LNCaP clone FGC (cell line): Measurements from ENCODE around the gene BTBD9.

ENCODE experiments used
- DNase-seq: peaks from one replicate; pipeline ENCODE4 v3.0.0-alpha.2; 2011; ENCODE audit warnings: low read depth
- H3K4me3 ChIP-seq: 2 replicates; pipeline ENCODE4 v1.5.1; 2011; ENCODE audit warnings: mild to moderate bottlenecking, low read depth, low read length, control low read depth
- TF ChIP-seq, protein P1 (sequence below): IDR thresholded peaks from 2 replicates; pipeline ENCODE4 v1.5.1; 2012; ENCODE audit warnings: mild to moderate bottlenecking; ENCODE audit not compliant: control insufficient read depth, insufficient read depth; ENCODE audit errors: extremely low read depth

BTBD9 gene

DNA sequence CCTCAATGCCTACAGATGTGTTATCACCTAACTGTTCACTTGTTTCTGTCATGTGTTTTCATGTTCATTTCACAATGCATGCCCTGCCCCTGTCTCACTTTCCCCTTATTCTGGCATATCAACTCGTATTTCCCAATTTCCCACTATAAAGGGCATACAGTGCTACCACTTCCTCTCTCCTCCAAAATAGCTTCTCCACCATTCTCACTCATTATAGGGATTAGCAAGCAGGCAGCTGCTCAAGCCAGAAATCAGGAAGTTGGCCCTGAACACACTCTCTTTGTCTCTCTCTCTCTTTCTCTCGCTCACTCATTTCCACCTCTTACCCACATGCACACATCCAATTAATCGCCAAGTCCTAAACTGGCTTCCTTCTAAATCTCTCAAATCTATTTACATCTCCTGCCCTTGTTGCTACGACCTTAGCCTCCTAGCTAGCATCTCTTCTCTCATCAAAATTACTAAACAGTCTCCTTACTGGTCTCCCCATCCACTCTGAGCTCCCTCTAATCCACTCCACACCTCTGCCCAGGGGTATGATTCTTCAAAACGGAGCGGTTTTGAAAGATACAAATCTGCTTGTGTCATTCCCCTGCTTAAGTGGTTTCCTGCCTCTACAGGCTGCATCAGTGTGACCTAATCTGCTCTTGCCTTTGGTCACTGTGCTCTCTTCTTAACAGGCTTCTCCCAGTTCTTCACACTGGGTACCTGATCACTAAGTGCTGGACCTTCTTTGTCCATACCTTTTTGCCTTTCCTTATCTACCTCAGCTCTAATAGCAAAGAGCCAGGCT lies 196.2 kb downstream of the BTBD9 start:
- no peak overlapping the region for H3K4me3 ChIP-seq
- no peak for DNase-seq
- TF ChIP-seq, protein P1, sequence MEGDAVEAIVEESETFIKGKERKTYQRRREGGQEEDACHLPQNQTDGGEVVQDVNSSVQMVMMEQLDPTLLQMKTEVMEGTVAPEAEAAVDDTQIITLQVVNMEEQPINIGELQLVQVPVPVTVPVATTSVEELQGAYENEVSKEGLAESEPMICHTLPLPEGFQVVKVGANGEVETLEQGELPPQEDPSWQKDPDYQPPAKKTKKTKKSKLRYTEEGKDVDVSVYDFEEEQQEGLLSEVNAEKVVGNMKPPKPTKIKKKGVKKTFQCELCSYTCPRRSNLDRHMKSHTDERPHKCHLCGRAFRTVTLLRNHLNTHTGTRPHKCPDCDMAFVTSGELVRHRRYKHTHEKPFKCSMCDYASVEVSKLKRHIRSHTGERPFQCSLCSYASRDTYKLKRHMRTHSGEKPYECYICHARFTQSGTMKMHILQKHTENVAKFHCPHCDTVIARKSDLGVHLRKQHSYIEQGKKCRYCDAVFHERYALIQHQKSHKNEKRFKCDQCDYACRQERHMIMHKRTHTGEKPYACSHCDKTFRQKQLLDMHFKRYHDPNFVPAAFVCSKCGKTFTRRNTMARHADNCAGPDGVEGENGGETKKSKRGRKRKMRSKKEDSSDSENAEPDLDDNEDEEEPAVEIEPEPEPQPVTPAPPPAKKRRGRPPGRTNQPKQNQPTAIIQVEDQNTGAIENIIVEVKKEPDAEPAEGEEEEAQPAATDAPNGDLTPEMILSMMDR: no peak

DNA sequence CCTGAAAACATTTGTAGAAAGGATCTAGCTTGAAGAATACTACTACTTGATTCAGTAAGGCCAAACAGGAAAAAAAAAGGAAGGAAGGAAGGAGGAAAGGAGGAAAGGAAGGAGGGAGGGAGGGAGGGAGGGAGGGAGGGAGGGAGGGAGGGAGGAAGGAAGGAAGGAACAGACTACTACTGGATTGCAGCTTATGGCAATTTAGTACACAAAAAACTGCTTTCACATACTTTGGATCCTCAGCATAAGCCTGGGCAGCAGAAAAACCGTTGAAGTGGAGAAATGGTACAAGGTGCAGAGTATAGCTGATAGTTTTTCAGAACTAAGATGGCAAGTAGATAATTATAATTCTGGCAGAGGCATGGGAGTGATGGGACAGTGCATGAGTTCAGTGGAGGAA lies 201.6 kb downstream of the BTBD9 start:
- TF ChIP-seq, protein P1: no peak
- DNase-seq: no peak
- no peak overlapping the region for H3K4me3 ChIP-seq

DNA sequence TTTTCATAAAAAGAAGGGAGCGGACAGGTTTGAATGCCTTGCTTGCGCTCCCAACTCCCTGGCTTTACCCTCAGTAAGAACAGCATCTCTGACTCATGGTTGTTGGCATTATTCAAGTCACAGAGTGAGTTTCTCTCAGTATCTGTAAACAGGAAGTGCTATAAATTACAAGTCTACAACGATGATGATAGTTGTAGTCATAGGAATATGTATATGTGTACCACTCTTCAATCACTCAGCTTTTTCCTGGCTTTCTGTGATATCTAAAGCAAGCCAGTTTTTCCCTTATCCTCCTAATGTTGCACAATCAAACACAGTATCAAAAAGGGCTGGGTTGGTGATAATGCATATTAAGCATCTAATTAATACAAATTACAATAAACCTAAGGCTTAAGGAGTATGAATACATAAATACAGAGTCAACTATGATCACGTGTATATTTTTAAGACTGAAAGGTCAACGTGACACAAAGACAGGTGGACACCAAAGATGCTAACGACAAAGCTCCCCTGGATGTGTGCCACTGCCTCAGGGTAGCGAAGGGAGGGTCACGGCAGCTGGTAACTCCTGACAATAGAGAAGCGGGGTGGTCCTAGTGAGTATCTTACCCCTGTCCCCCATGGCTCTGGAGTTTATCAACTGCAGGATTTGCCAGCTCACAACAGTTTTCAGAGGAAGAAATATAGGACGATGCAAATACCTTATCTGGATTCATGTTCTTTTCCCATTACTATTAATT lies 202.8 kb downstream of the BTBD9 start:
- no peak overlapping the region for H3K4me3 ChIP-seq
- TF ChIP-seq, protein P1: no peak
- no peak for DNase-seq

DNA sequence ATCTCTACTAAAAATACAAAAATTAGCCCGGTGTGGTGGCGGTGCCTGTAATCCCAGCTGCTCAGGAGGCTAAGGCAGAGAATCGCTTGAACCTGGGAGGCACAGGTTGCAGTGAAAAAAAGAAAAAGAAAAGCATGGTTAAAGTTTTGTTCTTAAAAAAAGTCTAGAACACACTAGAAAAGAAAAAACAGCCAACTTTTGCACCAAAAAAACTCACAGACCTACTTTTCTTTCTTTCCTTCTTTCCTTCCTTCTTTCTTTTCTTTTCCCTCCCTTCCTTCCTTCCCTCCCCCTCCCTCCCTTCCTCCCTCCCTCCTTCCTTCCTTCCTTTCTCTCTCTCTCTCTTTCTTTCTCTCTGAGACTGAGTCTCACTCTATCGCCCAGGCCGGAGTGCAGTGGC lies 204.4 kb downstream of the BTBD9 start:
- no peak for DNase-seq
- TF ChIP-seq, protein P1: no peak
- H3K4me3 ChIP-seq: no peak overlapping the region

DNA sequence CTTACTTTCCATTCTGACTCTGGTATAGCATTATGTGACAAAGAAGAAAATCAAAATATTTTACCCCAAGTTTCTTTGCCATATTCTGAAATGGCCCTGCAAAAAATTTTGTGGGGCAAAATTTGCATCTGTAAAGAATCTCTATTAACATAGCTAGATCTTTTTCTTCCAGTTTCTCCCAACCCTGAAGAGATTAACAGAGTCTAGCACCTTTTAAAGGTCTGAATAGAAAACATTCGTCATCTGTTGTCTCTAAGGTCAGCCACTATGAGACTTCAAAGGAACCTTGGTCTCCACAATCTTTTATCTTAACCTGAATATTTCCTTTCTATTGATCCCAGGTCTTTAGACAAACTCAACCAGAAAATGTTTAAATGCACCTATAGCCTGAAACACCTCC lies 205.7 kb downstream of the BTBD9 start:
- no peak for DNase-seq

DNA sequence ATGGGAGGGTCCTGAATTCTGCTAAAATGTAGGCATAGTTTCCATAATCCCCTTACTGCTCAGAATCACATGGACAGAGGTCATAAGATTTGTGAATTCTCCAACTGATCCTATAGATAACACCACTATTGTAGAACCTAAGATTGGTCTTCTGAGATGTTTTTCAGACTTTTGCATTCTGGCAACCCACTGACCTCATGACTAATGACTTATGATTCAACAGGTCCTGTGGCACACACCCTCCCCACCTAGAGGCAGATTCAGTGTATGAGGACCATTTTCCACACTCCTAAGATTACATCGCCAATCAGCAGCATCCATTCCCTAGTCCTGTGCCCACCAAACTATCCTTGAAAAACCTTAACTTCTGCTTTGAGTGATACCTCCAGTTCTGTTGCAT lies 207.2 kb downstream of the BTBD9 start:
- DNase-seq: no peak
- H3K4me3 ChIP-seq: no peak overlapping the region
- TF ChIP-seq, protein P1: no peak

More for the DNA sequence above, 205.7 kb downstream of the BTBD9 start:
- TF ChIP-seq, protein P1: no peak
- no peak overlapping the region for H3K4me3 ChIP-seq
